ENCODE results near the gene PRKCE. TPM values are rescaled to one million over a fixed set of nuclear protein-coding genes. Genes with fewer than 3 reads are reported as not detected.

Gene PRKCE
- total RNA-seq, 1 donor from 2014 or later, result 24.2 TPM

DNA sequence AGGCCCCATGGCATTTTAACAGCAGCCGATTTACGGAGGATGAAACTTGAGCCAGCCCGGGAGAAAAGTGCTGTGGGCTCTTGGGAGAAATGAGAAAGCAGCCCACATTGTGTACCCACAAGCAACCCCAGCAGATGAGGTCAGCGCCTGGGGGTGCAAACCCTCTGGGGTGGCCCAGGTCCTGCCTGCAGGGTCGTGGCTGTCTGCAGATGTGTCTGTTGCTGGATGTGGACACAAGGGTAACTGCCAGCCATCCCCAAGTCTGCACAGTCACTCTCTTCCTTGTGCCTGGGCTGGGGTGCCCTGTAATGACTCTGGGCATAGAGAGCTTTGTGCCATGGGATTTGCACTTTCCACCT lies 170.8 kb downstream of the PRKCE start:
- Mint-ChIP-seq H3K9me3 (ENCODE audit: unreplicated experiment) (no peaks in the 10 kb centered on the region), H3K27me3 (ENCODE audit: unreplicated experiment) (peaks cover 12% of the 10 kb centered on the region), H3K4me1 (ENCODE audit: unreplicated experiment) (peaks cover 23% of the 10 kb centered on the region), H3K4me3 (ENCODE audit: unreplicated experiment) (no peak overlapping the region), H3K27ac (ENCODE audit: unreplicated experiment) (no peak overlapping the region), H3K36me3 (ENCODE audit: low read depth, unreplicated experiment) (no peaks in the 10 kb centered on the region)
- TF ChIP-seq, protein P1, sequence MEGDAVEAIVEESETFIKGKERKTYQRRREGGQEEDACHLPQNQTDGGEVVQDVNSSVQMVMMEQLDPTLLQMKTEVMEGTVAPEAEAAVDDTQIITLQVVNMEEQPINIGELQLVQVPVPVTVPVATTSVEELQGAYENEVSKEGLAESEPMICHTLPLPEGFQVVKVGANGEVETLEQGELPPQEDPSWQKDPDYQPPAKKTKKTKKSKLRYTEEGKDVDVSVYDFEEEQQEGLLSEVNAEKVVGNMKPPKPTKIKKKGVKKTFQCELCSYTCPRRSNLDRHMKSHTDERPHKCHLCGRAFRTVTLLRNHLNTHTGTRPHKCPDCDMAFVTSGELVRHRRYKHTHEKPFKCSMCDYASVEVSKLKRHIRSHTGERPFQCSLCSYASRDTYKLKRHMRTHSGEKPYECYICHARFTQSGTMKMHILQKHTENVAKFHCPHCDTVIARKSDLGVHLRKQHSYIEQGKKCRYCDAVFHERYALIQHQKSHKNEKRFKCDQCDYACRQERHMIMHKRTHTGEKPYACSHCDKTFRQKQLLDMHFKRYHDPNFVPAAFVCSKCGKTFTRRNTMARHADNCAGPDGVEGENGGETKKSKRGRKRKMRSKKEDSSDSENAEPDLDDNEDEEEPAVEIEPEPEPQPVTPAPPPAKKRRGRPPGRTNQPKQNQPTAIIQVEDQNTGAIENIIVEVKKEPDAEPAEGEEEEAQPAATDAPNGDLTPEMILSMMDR (IDR thresholded peaks at IDR 0.05; ENCODE audit: unreplicated experiment), result no peak
- DNase-seq (ENCODE audit: low spot score), result no peak

DNA sequence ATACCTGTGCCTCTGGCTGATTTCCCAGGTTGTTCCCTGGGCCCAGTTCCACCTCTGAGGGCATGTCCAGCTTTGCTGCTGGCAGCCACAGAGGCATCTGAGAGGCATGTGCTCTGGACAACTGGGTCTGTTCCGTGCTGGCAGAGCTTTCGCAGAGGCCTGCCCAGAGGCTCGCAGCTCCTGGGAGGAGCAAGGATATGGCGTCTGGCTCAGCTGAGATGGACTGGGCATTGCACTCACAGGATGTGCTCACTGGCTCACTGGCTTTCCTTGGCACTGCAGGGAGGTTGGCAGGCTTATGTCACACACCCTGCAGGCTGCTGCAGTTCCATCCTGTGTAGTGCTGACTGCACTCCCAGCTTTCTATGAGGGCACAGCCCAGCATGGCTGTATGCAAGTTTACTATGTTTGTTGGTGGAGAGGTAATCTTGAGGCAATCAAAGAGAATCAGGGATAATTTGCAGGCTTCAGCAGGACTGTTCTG lies 172.3 kb downstream of the PRKCE start:
- TF ChIP-seq, protein P1 (IDR thresholded peaks at IDR 0.05; ENCODE audit: unreplicated experiment), result no peak
- Mint-ChIP-seq H3K27ac (ENCODE audit: unreplicated experiment) (no peak overlapping the region), H3K36me3 (ENCODE audit: low read depth, unreplicated experiment) (no peaks in the 10 kb centered on the region), H3K4me3 (ENCODE audit: unreplicated experiment) (no peak overlapping the region), H3K9me3 (ENCODE audit: unreplicated experiment) (no peaks in the 10 kb centered on the region), H3K4me1 (ENCODE audit: unreplicated experiment) (peaks cover 17% of the 10 kb centered on the region), H3K27me3 (ENCODE audit: unreplicated experiment) (peaks cover 9% of the 10 kb centered on the region)
- DNase-seq (ENCODE audit: low spot score), result no peak

DNA sequence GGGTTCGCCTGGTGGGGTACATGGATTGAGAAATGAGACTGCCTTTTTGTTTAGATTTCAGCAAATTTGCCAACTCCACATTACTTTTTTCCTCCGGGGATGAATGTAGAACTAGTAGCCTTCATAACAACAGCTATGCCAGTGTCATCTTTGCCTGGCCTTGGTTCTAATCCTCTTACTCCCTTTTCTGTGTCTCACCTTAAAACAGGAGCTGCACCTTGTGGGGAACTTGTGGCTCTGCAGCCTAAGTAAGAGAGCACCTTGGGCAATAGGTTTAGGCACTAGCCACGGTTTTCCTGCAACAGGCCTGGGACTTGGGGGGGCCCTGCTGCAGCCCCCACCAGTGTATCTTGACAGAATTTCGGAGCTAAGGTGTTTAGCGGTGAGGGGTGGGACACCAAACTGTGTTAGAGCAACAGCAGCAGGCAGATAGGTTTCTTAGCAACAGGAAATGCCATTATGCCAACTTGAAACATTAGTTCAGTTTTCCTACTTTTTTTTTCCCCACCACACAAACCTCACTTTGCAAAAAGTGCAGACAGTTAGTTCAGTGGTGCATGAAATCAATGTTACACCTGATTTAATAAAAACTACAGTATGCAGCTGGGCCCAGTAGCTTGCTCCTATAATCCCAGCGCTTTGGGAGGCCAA lies 173.7 kb downstream of the PRKCE start:
- H3K4me1 Mint-ChIP-seq (ENCODE audit: unreplicated experiment), result peaks cover 10% of the 10 kb centered on the region
- DNase-seq (ENCODE audit: low spot score), result no peak
- no peak overlapping the region for H3K27ac Mint-ChIP-seq (ENCODE audit: unreplicated experiment)

DNA sequence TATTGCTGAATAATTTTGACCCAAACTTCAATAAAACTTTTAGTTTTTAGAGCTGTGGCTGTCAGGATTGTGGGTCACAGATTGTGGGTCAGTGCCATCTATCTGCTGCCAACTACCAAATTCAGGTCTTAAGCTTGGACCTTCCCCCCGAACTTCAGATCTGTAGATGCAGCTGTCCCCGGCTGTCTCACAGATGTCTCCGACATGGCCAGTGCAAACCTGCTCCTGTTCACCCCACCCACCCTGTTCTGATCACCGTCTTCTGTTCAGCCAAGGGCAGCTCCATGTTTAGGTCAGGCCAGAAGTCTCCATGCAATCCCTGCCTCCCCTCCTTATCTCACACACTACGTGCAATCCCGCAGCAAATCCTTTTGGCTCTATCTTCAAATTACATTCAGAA lies 175.0 kb downstream of the PRKCE start:
- Mint-ChIP-seq H3K4me1 (ENCODE audit: unreplicated experiment) (peaks cover 8% of the 10 kb centered on the region), H3K9me3 (ENCODE audit: unreplicated experiment) (no peaks in the 10 kb centered on the region), H3K27ac (ENCODE audit: unreplicated experiment) (no peak overlapping the region), H3K36me3 (ENCODE audit: low read depth, unreplicated experiment) (no peaks in the 10 kb centered on the region), H3K4me3 (ENCODE audit: unreplicated experiment) (no peak overlapping the region), H3K27me3 (ENCODE audit: unreplicated experiment) (peaks cover 8% of the 10 kb centered on the region)
- TF ChIP-seq, protein P1 (IDR thresholded peaks at IDR 0.05; ENCODE audit: unreplicated experiment), result no peak
- no peak for DNase-seq (ENCODE audit: low spot score)

More for the DNA sequence above, 173.7 kb downstream of the PRKCE start:
- TF ChIP-seq, protein P1 (IDR thresholded peaks at IDR 0.05; ENCODE audit: unreplicated experiment), result no peak
- Mint-ChIP-seq H3K27me3 (ENCODE audit: unreplicated experiment) (peaks cover 8% of the 10 kb centered on the region), H3K4me3 (ENCODE audit: unreplicated experiment) (no peak overlapping the region), H3K9me3 (ENCODE audit: unreplicated experiment) (no peaks in the 10 kb centered on the region), H3K36me3 (ENCODE audit: low read depth, unreplicated experiment) (no peaks in the 10 kb centered on the region)

DNA sequence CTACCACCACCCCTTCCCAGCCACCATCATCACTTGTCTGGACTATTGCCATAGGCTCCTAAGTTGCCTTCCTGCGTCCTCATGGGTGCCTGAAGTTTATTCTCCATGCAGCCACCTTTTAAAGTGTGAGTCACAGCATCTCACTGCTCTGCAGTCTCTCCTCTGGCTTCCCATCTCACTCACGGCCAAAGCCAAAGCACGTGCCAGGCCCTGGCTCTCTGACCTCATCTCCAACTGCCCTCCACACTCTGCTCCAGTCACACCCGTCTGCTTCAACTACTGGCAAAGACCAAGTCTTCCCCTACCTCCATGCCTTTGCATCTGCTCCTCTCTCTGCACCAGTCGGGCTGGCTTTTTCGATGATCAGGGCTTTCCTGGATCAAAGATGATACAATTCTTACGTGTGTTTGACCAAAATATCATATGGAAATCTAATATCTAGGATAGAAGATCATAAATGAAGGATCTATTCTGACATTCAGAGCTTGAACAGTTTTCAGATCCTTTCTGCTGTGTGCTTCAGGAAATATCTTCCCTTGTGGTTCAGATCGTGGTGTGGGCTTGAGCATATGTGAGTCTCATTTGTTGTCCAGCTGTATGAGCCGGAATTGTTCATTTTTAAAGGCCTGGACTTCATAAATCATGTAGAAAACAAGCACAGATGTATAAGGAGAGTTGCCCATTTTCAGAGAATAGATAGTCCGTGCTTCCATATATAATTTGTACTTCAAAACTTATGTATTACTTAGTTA lies 175.6 kb downstream of the PRKCE start:
- TF ChIP-seq, protein P1 (IDR thresholded peaks at IDR 0.05; ENCODE audit: unreplicated experiment), result no peak
- DNase-seq (ENCODE audit: low spot score), result no peak
- no peaks in the 10 kb centered on the region for H3K9me3 Mint-ChIP-seq (ENCODE audit: unreplicated experiment)
- H3K4me3 Mint-ChIP-seq (ENCODE audit: unreplicated experiment), result no peak overlapping the region
- peaks cover 8% of the 10 kb centered on the region for H3K4me1 Mint-ChIP-seq (ENCODE audit: unreplicated experiment)
- no peaks in the 10 kb centered on the region for H3K36me3 Mint-ChIP-seq (ENCODE audit: low read depth, unreplicated experiment)
- peak overlapping the region; percentile 4 for H3K27ac Mint-ChIP-seq (ENCODE audit: unreplicated experiment)
- H3K27me3 Mint-ChIP-seq (ENCODE audit: unreplicated experiment), result peaks cover 8% of the 10 kb centered on the region

All from endothelial cell (in vitro differentiated cells).